ENCODE measurements around the gene SLC45A3.

- TF ChIP-seq, protein P1, sequence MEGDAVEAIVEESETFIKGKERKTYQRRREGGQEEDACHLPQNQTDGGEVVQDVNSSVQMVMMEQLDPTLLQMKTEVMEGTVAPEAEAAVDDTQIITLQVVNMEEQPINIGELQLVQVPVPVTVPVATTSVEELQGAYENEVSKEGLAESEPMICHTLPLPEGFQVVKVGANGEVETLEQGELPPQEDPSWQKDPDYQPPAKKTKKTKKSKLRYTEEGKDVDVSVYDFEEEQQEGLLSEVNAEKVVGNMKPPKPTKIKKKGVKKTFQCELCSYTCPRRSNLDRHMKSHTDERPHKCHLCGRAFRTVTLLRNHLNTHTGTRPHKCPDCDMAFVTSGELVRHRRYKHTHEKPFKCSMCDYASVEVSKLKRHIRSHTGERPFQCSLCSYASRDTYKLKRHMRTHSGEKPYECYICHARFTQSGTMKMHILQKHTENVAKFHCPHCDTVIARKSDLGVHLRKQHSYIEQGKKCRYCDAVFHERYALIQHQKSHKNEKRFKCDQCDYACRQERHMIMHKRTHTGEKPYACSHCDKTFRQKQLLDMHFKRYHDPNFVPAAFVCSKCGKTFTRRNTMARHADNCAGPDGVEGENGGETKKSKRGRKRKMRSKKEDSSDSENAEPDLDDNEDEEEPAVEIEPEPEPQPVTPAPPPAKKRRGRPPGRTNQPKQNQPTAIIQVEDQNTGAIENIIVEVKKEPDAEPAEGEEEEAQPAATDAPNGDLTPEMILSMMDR (IDR thresholded peaks at IDR 0.05): peak; percentile 72
- TF ChIP-seq POLR2AphosphoS5 (IDR thresholded peaks at IDR 0.05; ENCODE audit: low read depth, low read length): no peak
These were observed 7.9 kb downstream of the SLC45A3 start for GRCh38 chr1:205672395-205672889.

Data from Panc1 (cell line).